ENCODE data around the gene SERPINA5. TPM values are rescaled to one million over a fixed set of nuclear protein-coding genes. Genes with fewer than 3 reads are reported as not detected.

Gene SERPINA5
- total and polyA plus RNA-seq, 2 of the 8 experiments (the other 6 are each of a cell fraction or from before 2014, with no cell fraction given): 1.8 to 1.9 TPM

DNA sequence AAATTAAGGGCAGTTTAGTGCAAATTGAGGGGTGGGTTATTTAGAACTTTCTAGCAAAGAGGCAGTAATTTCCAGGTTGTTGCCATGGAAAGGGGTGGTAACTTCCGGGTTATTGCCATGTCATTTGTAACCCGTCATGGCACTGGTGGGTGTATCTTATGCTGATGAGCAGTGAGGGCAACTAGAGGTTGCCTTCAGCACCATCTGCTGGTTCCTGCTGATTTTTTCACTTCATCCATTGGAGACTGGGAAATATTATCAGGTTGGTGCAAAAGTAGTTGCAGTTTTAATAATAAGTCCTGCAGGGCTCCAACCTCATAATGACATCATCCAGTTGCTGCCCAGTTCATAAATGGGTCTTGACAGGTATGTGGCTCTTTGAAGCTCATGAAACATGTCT is 44.4 kb upstream of the SERPINA5 start:
- Histone ChIP-seq H3K14ac (ENCODE audit: insufficient read length) (no peak overlapping the region), H2BK120ac (replicated peaks; ENCODE audit: low read depth, low read length) (no peak overlapping the region), H3K4ac (replicated peaks; ENCODE audit: insufficient read length, low read depth, low read length) (no peak overlapping the region), H3K4me2 (ENCODE audit: insufficient read depth in 1 of 2, low read depth in 2 of 2, low read length in 2 of 2) (no peak overlapping the region), H4K20me1 (replicated peaks in 1 of 2; ENCODE audit: control insufficient read depth in 1 of 2, insufficient read depth in 2 of 2, low read length in 2 of 2) (no peaks in the 10 kb centered on the region), H3K23me2 (ENCODE audit: low read depth, low read length) (no peaks in the 10 kb centered on the region), H2BK12ac (ENCODE audit: low read depth, low read length) (no peak overlapping the region), H3K18ac (ENCODE audit: extremely low read depth, low read length) (no peak overlapping the region), H4K5ac (ENCODE audit: insufficient read length, low read depth, low read length) (no peak overlapping the region), H4K91ac (replicated peaks; ENCODE audit: insufficient read length, low read length) (no peak overlapping the region), H3K9me3 (ENCODE audit: insufficient read depth in 2 of 2, low read depth in 1 of 2, low read length in 1 of 2) (no peaks in the 10 kb centered on the region), H2BK20ac (ENCODE audit: low read length) (no peak overlapping the region), H3K4me1 (replicated peaks in 1 of 4; ENCODE audit: control insufficient read depth in 3 of 4, insufficient read depth in 4 of 4, low read length in 3 of 4) (peaks cover 0 to 2% (median 0%) of the 10 kb centered on the region in 4 experiments; a peak in 2 of 7 replicates), H3K56ac (replicated peaks; ENCODE audit: insufficient read length, low read depth, low read length) (no peak overlapping the region), H2AK5ac (ENCODE audit: low read depth, low read length) (no peak overlapping the region), H4K8ac (ENCODE audit: extremely low read depth, insufficient read depth, low read length) (no peak overlapping the region), H2AFZ (ENCODE audit: low read length) (peak overlapping the region; percentile 36), H3K9ac (replicated peaks in 1 of 4; ENCODE audit: extremely low read depth in 1 of 4, low read depth in 3 of 4, low read length in 3 of 4) (no peak overlapping the region), H2BK5ac (ENCODE audit: low read depth, low read length) (no peak overlapping the region), H3K27ac (ENCODE audit: low read depth, low read length) (no peak overlapping the region), H3K4me3 (ENCODE audit: extremely low read depth in 1 of 4, insufficient read depth in 2 of 4, low read depth in 3 of 4, low read length in 4 of 4) (no peak overlapping the region), H3K79me2 (ENCODE audit: control insufficient read depth in 1 of 2, insufficient read depth in 2 of 2, low read length in 2 of 2) (no peaks in the 10 kb centered on the region), H2BK15ac (ENCODE audit: low read length) (no peak overlapping the region), H3K79me1 (ENCODE audit: low read depth, low read length) (no peaks in the 10 kb centered on the region), H3K27me3 (replicated peaks in 1 of 4; ENCODE audit: control insufficient read depth in 3 of 4, extremely low read depth in 1 of 4, insufficient read depth in 3 of 4, low read length in 3 of 4) (peaks cover 0 to 3% (median 0%) of the 10 kb centered on the region in 4 experiments; a peak in 1 of 7 replicates), H3K36me3 (ENCODE audit: control insufficient read depth in 2 of 4, insufficient read depth in 4 of 4, low read length in 3 of 4) (no peaks in the 10 kb centered on the region), H3K23ac (ENCODE audit: insufficient read length) (no peak overlapping the region)
- TF ChIP-seq TAF7 (optimal IDR thresholded peaks at IDR 0.05; ENCODE audit: borderline replicate concordance, low read depth, low read length) (no peak), CREB1 (IDR thresholded peaks at IDR 0.05) (no peak), MAFK (IDR thresholded peaks at IDR 0.05; ENCODE audit: low read depth, low read length) (0 out of 2 replicates have a peak, but pooled peaks have one; percentile 7), SRF (IDR thresholded peaks at IDR 0.05; ENCODE audit: low read depth, low read length) (no peak), TAF1 (IDR thresholded peaks at IDR 0.05; ENCODE audit: low read depth, low read length) (no peak), RBBP5 (IDR thresholded peaks at IDR 0.05; ENCODE audit: borderline replicate concordance, low read depth, low read length) (no peak), TEAD4 (IDR thresholded peaks at IDR 0.05; ENCODE audit: low read depth, low read length) (no peak), POLR2A (IDR thresholded peaks at IDR 0.05; ENCODE audit: control extremely low read depth in 1 of 2, low read depth in 2 of 2, low read length in 2 of 2) (no peak), CBX5 (IDR thresholded peaks at IDR 0.05; ENCODE audit: low read depth, low read length) (no peak), RAD21 (IDR thresholded peaks at IDR 0.05 in 1 of 2, conservative IDR thresholded peaks at IDR 0.05 in 1 of 2; ENCODE audit: low read depth in 2 of 2, low read length in 2 of 2) (peak; percentile 47 to 63), CTBP2 (IDR thresholded peaks at IDR 0.05; ENCODE audit: borderline replicate concordance, insufficient read depth, insufficient read length, low read length) (no peak)
- TF ChIP-seq, protein P1, sequence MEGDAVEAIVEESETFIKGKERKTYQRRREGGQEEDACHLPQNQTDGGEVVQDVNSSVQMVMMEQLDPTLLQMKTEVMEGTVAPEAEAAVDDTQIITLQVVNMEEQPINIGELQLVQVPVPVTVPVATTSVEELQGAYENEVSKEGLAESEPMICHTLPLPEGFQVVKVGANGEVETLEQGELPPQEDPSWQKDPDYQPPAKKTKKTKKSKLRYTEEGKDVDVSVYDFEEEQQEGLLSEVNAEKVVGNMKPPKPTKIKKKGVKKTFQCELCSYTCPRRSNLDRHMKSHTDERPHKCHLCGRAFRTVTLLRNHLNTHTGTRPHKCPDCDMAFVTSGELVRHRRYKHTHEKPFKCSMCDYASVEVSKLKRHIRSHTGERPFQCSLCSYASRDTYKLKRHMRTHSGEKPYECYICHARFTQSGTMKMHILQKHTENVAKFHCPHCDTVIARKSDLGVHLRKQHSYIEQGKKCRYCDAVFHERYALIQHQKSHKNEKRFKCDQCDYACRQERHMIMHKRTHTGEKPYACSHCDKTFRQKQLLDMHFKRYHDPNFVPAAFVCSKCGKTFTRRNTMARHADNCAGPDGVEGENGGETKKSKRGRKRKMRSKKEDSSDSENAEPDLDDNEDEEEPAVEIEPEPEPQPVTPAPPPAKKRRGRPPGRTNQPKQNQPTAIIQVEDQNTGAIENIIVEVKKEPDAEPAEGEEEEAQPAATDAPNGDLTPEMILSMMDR (IDR thresholded peaks at IDR 0.05; ENCODE audit: control extremely low read depth in 1 of 3, insufficient read depth in 1 of 3, low read depth in 1 of 3, low read length in 3 of 3): peak in 2 of 3 experiments; percentile 33 to 50; a peak in 3 of 4 replicates
- DNase-seq (ENCODE audit: low read depth in 1 of 2, low spot score in 2 of 2) (no peak), FAIRE-seq (peak; percentile 63)
- ChIA-PET POLR2A (ENCODE audit: partially characterized antibody) (no interaction called here), CTCF (ENCODE audit: partially characterized antibody) (interaction anchor here (0.8 to 7.8 kb wide), 7 partner anchors 14 to 180 kb away, joined by 3 to 56 read pairs (median 4); no protein-coding TSS in a partner anchor)
- WGBS, 2 experiments (ENCODE audit: extremely low coverage in 1 of 2, insufficient coverage in 1 of 2, insufficient read length in 1 of 2, insufficient replicate concordance in 2 of 2, low coverage in 1 of 2, low lambda C conversion rate in 2 of 2, missing lambda C conversion rate in 1 of 2): 77% methylated on average over 2 of the region's 2 CpGs; no CpG with 5 or more reads in 1 of the 2 experiments

All from H1 (cell line).